Measurements from ENCODE around the gene SLC38A5. TPM values are rescaled to one million over a fixed set of nuclear protein-coding genes. Genes with fewer than 3 reads are reported as not detected.

Gene SLC38A5
- total RNA-seq, 1 donor from 2014 or later, result 195 TPM

DNA sequence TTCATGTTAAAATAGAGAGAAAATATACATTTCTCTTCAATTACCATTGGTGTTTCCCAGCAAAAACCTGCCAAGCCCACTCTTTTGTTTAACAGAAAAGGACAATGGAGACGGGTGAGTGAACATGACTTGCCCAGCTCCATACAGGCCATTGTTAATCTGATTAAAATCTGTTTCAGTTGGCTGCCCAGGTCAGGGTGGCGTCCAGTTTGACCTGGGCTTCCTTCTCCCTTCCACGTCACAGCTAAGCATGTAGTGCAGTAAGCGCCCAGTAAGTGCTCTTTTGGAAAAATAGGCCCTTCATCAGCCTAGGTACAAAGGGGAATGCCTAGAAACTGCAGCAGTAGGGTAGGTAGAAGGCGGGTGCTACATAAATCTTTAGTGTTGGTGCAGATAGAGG, 37.2 kb upstream of the SLC38A5 start:
- Mint-ChIP-seq H3K9me3 (no peaks in the 10 kb centered on the region), H3K27me3 (peaks cover 6% of the 10 kb centered on the region), H3K27ac (no peak overlapping the region), H3K4me3 (no peak overlapping the region), H3K36me3 (ENCODE audit: low read depth) (peaks cover 5% of the 10 kb centered on the region), H3K4me1 (peaks cover 19% of the 10 kb centered on the region)
- no peak for DNase-seq
- intact Hi-C loops (cut with micrococcal nuclease), result no loop called here

DNA sequence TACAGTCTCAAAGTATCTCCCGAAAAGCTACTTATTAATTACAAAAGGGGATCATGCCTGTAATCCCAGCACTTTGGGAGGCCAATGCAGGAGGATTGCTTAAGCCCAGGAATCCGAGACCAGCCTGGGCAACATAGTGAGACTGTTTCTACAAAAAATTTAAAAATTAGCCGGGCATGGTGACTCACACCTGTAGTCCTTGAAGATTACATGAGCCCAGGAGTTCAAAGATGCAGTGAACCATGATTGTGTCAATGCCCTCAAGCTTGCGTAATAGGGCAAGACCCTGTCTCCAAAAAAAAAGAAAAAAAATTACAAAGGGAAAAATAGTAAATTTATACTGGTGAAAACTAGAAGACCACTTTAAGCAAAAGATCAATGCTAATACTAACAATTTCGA, 35.4 kb upstream of the SLC38A5 start:
- H3K27me3 Mint-ChIP-seq, result peaks cover 6% of the 10 kb centered on the region
- intact Hi-C loops (cut with micrococcal nuclease), result no loop called here

GRCh38 chrX:48504261-48504660, 34.2 kb upstream of the SLC38A5 start:
- Mint-ChIP-seq H3K9me3 (no peaks in the 10 kb centered on the region), H3K4me3 (no peak overlapping the region), H3K27ac (no peak overlapping the region), H3K27me3 (peaks cover 7% of the 10 kb centered on the region), H3K36me3 (ENCODE audit: low read depth) (no peaks in the 10 kb centered on the region), H3K4me1 (peaks cover under 1% of the 10 kb centered on the region)
- DNase-seq, result no peak
- intact Hi-C loops (cut with micrococcal nuclease), result no loop called here

More for the DNA sequence above, 35.4 kb upstream of the SLC38A5 start:
- H3K4me1 Mint-ChIP-seq, result peaks cover 10% of the 10 kb centered on the region
- DNase-seq, result no peak
- H3K36me3 Mint-ChIP-seq (ENCODE audit: low read depth), result peaks cover 3% of the 10 kb centered on the region
- no peak overlapping the region for H3K27ac Mint-ChIP-seq
- H3K9me3 Mint-ChIP-seq, result no peaks in the 10 kb centered on the region
- H3K4me3 Mint-ChIP-seq, result no peak overlapping the region

DNA sequence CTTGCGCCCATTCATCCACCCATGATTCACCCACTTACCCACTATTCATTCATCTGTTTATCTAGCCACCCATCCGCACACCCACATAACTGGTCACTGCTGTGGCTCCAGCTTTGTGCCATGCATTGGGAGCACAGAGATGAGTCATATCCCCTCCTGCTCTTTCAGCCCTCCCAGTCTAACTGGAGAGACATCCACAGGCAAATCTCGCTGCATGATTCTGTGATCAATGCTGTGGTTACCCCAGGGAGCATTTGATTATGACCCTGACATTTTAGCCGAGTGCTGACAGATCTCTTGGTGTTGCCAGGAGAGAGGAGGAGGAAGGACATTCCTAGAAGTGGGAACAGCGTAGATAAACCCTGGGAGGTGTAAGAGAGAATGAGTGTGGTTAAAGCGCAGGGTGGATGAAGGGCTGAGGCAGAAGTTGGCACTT, 28.3 kb upstream of the SLC38A5 start:
- no peak overlapping the region for H3K27ac Mint-ChIP-seq
- intact Hi-C loops (cut with micrococcal nuclease), result loop anchor here (10.0 kb wide), 1 partner anchor 414 kb away; no protein-coding TSS in a partner anchor
- H3K4me3 Mint-ChIP-seq, result no peak overlapping the region
- DNase-seq, result no peak
- H3K4me1 Mint-ChIP-seq, result peaks cover 3% of the 10 kb centered on the region
- peaks cover 3% of the 10 kb centered on the region for H3K27me3 Mint-ChIP-seq
- no peaks in the 10 kb centered on the region for H3K36me3 Mint-ChIP-seq (ENCODE audit: low read depth)
- H3K9me3 Mint-ChIP-seq, result no peaks in the 10 kb centered on the region

DNA sequence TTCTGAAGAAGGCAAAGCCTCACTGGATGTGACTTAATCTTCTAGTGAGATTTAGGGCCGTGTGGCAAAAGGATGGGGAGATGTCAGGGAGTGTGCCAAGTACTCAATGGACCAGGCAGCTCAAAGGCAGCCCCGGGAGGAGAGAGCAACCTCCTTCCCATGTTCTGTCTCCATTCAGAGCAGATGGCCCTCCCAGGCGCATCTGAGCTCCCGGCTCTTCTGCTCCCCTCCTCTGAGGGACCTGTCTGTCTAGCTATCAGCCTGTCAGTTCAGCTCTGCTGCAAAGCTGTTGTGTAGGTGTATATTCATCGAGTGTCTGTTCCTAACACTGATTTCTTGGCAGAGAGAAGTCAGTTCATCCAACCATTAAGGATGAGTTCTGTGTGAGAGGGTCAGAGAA, 27.8 kb upstream of the SLC38A5 start:
- intact Hi-C loops (cut with micrococcal nuclease), result loop anchor here (10.0 kb wide), 1 partner anchor 413 kb away; no protein-coding TSS in a partner anchor
- Mint-ChIP-seq H3K27ac (no peak overlapping the region), H3K9me3 (no peaks in the 10 kb centered on the region), H3K4me1 (peaks cover 3% of the 10 kb centered on the region), H3K4me3 (no peak overlapping the region), H3K27me3 (peaks cover 2% of the 10 kb centered on the region), H3K36me3 (ENCODE audit: low read depth) (no peaks in the 10 kb centered on the region)
- DNase-seq, result no peak

- no peak overlapping the region for H3K27ac Mint-ChIP-seq
- DNase-seq, result no peak
- peaks cover 2% of the 10 kb centered on the region for H3K27me3 Mint-ChIP-seq
- intact Hi-C loops (cut with micrococcal nuclease), result loop anchor here (10.0 kb wide), 1 partner anchor 412 kb away; no protein-coding TSS in a partner anchor
- no peaks in the 10 kb centered on the region for H3K36me3 Mint-ChIP-seq (ENCODE audit: low read depth)
- no peak overlapping the region for H3K4me3 Mint-ChIP-seq
- H3K9me3 Mint-ChIP-seq, result no peaks in the 10 kb centered on the region
- H3K4me1 Mint-ChIP-seq, result peaks cover 3% of the 10 kb centered on the region
Observed at GRCh38 chrX:48496660-48497059, 26.6 kb upstream of the SLC38A5 start.

DNA sequence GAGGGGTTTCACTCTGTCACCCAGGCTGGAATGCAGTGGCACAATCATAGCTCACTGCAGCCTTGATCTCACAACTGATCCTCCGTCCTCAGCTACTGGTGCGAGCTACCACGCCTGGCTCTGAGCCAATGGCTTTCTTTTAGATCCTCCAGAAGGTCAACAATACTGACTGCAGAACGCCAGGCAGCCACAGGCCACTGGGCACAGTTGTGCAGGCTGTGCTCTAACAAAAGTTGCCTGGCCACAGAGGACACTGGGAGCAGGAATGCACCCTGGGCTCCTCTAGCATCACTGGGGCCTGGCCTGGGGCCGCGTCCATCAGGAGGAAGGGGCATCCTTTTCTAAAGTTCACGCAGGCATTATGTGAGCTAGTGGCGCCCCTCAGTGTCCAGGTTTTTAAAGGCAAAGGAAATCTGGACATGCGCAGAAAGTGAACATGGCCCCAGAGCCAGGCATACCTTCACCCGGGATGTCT, 23.9 kb upstream of the SLC38A5 start:
- H3K4me3 Mint-ChIP-seq, result no peak overlapping the region

GRCh38 chrX:48492293-48492910, 22.3 kb upstream of the SLC38A5 start:
- Mint-ChIP-seq H3K27ac (no peak overlapping the region), H3K27me3 (no peaks in the 10 kb centered on the region), H3K9me3 (no peaks in the 10 kb centered on the region), H3K4me3 (no peak overlapping the region), H3K4me1 (no peaks in the 10 kb centered on the region), H3K36me3 (ENCODE audit: low read depth) (peaks cover under 1% of the 10 kb centered on the region)
- DNase-seq, result no peak
- intact Hi-C loops (cut with micrococcal nuclease), result loop anchor here (10.0 kb wide), 1 partner anchor 408 kb away; no protein-coding TSS in a partner anchor

More for the DNA sequence above, 23.9 kb upstream of the SLC38A5 start:
- intact Hi-C loops (cut with micrococcal nuclease), result loop anchor here (10.0 kb wide), 1 partner anchor 409 kb away; no protein-coding TSS in a partner anchor
- H3K27ac Mint-ChIP-seq, result no peak overlapping the region
- no peak for DNase-seq
- peaks cover 3% of the 10 kb centered on the region for H3K4me1 Mint-ChIP-seq
- no peaks in the 10 kb centered on the region for H3K36me3 Mint-ChIP-seq (ENCODE audit: low read depth)
- H3K27me3 Mint-ChIP-seq, result no peaks in the 10 kb centered on the region
- H3K9me3 Mint-ChIP-seq, result no peaks in the 10 kb centered on the region

DNA sequence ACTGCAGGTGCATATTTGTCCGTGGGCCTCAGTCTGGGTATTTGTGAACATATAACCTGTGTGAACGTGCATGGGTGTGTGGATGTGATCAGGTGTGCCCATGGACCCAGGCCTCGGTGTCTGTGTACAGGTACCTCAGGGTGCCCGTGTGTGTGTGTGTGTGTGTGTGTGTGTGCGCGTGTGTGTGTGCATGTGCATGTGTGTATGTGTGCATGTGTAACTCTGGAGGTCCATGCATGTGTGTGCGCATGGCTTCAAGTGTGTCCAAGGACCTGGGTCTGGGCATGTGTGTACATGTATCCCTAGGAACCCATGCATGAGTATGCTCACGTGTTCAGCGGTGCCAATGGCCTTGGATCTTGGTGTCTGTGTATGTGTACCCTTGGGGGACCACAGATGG, 21.7 kb upstream of the SLC38A5 start:
- Mint-ChIP-seq H3K4me3 (no peak overlapping the region), H3K36me3 (ENCODE audit: low read depth) (peaks cover 4% of the 10 kb centered on the region), H3K9me3 (no peaks in the 10 kb centered on the region), H3K27ac (no peak overlapping the region), H3K27me3 (no peaks in the 10 kb centered on the region), H3K4me1 (no peaks in the 10 kb centered on the region)
- intact Hi-C loops (cut with micrococcal nuclease), result loop anchor here (10.0 kb wide), 1 partner anchor 407 kb away; no protein-coding TSS in a partner anchor
- DNase-seq, result no peak

DNA sequence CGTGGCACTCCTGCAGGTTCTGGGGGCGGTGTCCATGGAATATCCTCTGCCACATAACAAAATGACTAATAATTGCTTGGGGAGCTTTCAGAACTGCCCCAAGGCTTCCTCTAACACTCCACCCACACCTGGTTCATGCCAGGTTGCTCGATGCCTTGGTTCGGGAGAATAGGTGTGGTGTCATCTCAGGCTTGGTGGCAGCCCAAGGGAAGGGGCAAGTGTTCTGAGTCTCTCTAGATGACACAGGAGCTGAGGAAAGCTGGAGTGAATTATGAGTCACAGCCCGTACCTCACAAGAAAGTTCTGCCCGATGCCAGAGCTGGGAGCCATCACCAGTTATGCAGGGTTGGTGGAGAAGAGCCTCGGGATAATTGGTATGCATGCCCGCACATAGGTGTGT, 20.6 kb upstream of the SLC38A5 start:
- Mint-ChIP-seq H3K4me3 (no peak overlapping the region), H3K9me3 (no peaks in the 10 kb centered on the region), H3K4me1 (no peaks in the 10 kb centered on the region)

GRCh38 chrX:48489892-48490291, 19.8 kb upstream of the SLC38A5 start:
- no peaks in the 10 kb centered on the region for H3K4me1 Mint-ChIP-seq
- no peak overlapping the region for H3K4me3 Mint-ChIP-seq
- H3K9me3 Mint-ChIP-seq, result no peaks in the 10 kb centered on the region
- H3K36me3 Mint-ChIP-seq (ENCODE audit: low read depth), result peaks cover 6% of the 10 kb centered on the region
- no peak overlapping the region for H3K27ac Mint-ChIP-seq
- intact Hi-C loops (cut with micrococcal nuclease), result loop anchor here (10.0 kb wide), 1 partner anchor 405 kb away; no protein-coding TSS in a partner anchor
- DNase-seq, result no peak
- H3K27me3 Mint-ChIP-seq, result no peaks in the 10 kb centered on the region

More for the DNA sequence above, 20.6 kb upstream of the SLC38A5 start:
- H3K27me3 Mint-ChIP-seq, result no peaks in the 10 kb centered on the region
- peaks cover 6% of the 10 kb centered on the region for H3K36me3 Mint-ChIP-seq (ENCODE audit: low read depth)
- intact Hi-C loops (cut with micrococcal nuclease), result loop anchor here (10.0 kb wide), 1 partner anchor 406 kb away; no protein-coding TSS in a partner anchor
- H3K27ac Mint-ChIP-seq, result no peak overlapping the region
- DNase-seq, result no peak

DNA sequence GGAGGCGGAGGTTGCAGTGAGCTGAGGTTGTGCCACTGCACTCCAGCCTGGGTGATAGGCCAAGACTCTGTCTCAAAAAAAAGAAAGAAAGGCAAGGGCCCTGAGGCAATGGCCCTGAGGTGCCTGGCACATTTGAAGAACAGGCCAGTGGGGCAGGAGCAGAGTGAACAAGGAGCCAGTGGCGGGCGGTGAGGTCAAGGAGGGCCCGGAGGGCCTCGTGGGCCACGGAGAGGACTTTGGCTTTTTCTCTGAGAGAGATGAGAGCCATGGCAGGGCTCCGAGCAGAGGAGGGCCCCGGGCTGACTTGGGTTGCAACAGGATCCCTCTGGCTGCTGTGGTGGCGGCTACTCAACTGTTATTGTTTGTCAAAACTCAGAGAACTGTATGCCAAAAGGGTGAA, 19.2 kb upstream of the SLC38A5 start:
- Mint-ChIP-seq H3K36me3 (ENCODE audit: low read depth) (peaks cover 6% of the 10 kb centered on the region), H3K27ac (no peak overlapping the region), H3K4me1 (no peaks in the 10 kb centered on the region), H3K4me3 (no peak overlapping the region), H3K27me3 (no peaks in the 10 kb centered on the region), H3K9me3 (no peaks in the 10 kb centered on the region)
- intact Hi-C loops (cut with micrococcal nuclease), result no loop called here
- DNase-seq, result no peak

DNA sequence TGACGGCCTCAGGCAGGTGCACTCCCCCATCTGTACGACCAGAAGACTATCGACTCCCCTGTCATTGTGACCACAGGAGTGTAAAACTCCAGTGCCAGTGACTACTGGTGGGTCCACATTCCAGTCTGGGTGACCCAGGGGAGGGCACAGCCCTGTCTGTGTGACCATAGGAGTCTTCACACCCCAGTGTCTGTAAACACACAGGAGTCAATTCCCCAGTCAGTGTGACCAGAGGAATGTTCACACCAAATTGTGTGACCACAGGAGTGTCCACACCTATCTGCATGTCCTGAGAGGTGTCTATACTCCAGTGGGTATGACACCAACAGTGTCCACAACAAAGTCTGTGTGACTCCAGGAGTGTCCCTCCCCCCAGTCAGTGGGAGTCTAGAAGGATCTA, 18.0 kb upstream of the SLC38A5 start:
- no peak for DNase-seq
- Mint-ChIP-seq H3K9me3 (no peaks in the 10 kb centered on the region), H3K4me3 (no peak overlapping the region), H3K4me1 (no peaks in the 10 kb centered on the region), H3K27ac (no peak overlapping the region), H3K36me3 (ENCODE audit: low read depth) (peaks cover 6% of the 10 kb centered on the region), H3K27me3 (no peaks in the 10 kb centered on the region)
- intact Hi-C loops (cut with micrococcal nuclease), result no loop called here

- no peak overlapping the region for H3K27ac Mint-ChIP-seq
- no peaks in the 10 kb centered on the region for H3K4me1 Mint-ChIP-seq
- no peaks in the 10 kb centered on the region for H3K27me3 Mint-ChIP-seq
- peaks cover 9% of the 10 kb centered on the region for H3K36me3 Mint-ChIP-seq (ENCODE audit: low read depth)
- no peak overlapping the region for H3K4me3 Mint-ChIP-seq
- DNase-seq, result no peak
- intact Hi-C loops (cut with micrococcal nuclease), result no loop called here
- no peaks in the 10 kb centered on the region for H3K9me3 Mint-ChIP-seq
Observed at GRCh38 chrX:48487362-48487798, 17.3 kb upstream of the SLC38A5 start.

Measured in activated CD4-positive, alpha-beta T cell treated with anti-CD3 and anti-CD28 coated beads, Interleukin-2, amount 10 ng/mL, durations not matched to agents 24 days and 14 days (primary cell).